HCT116 (cell line): Measurements from ENCODE around the gene C10orf90. TPM values are rescaled to one million over a fixed set of nuclear protein-coding genes. Genes with fewer than 3 reads are reported as not detected.

Experiments
- ATAC-seq: fragments of 200-7000 bp; cut with Tn5 transposase; 2 replicates; pipeline ENCODE4 v1.9.1; 2020; ENCODE audit warnings: mild to moderate bottlenecking, moderate library complexity
- BruUV-seq: library from RNA; stranded (reverse); fragments of 400-500 nt; replicated peaks from 2 replicates; lab custom pipeline; 2021; lab: Mats Ljungman, UMichigan
- CTCF ChIA-PET: fragments of 300-600 bp; sonication (Branson Sonifier 250); formaldehyde crosslinking; loops from one replicate; lab custom pipeline; 2021; ENCODE audit warnings: antibody characterized with exemption; lab: Charles Lee
- POLR2A ChIA-PET: fragments of 300-600, 350-600 bp; sonication (Branson Sonifier 250); formaldehyde crosslinking; loops from one replicate; lab custom pipeline; 2021; ENCODE audit warnings: antibody characterized with exemption; lab: Charles Lee
- RAD21 ChIA-PET, 2 experiments: fragments of 300-600 bp; sonication (Branson Sonifier 250); formaldehyde crosslinking; loops; one replicate each; lab custom pipeline; 2023; ENCODE audit warnings: low total read pairs in 2 of 2; ENCODE audit not compliant: uncharacterized antibody in 2 of 2, unreplicated experiment in 2 of 2, low non-redundant PET in 1 of 2; lab: Charles Lee
- DNase-seq: peaks from one replicate; pipeline ENCODE4 v3.0.0-alpha.2; 2010; ENCODE audit warnings: low read depth, low spot score
- H2AFZ ChIP-seq: fragments of 200-600 bp; shearing (Covaris generic), sonication (generic); 2 replicates; pipeline ENCODE4 v1.6.1; 2017; ENCODE audit warnings: low read depth, mixed run types, mixed read lengths, antibody characterized with exemption, low read length; ENCODE audit not compliant: poor library complexity, severe bottlenecking
- H3K27ac ChIP-seq: 2 replicates; pipeline ENCODE4 v1.5.1; 2012; ENCODE audit warnings: low read depth, low read length
- H3K27me3 ChIP-seq: fragments of 200-600 bp; sonication (generic); 2 replicates; pipeline ENCODE4 v1.6.1; 2016; ENCODE audit warnings: mixed run types, low read length, mixed read lengths; ENCODE audit not compliant: insufficient read depth
- H3K36me3 ChIP-seq, 2 experiments: fragments of 200-500 bp in 1 of 2; fragments of 200-600 bp in 1 of 2; sonication (Bioruptor generic) in 1 of 2; sonication (generic) in 1 of 2; 2 replicates each; pipeline versions ENCODE4 v1.5.1 to v1.6.1; 2014 to 2016; ENCODE audit warnings: low read length in 2 of 2, inconsistent platforms in 1 of 2, mixed read lengths in 1 of 2, mixed run types in 1 of 2; ENCODE audit not compliant: insufficient read depth in 2 of 2, control insufficient read depth in 1 of 2
- H3K4me1 ChIP-seq, 2 experiments: fragments of 200-600 bp in 1 of 2; sonication (generic) in 1 of 2; 2 replicates each; pipeline versions ENCODE4 v1.5.1 to v1.6.1; 2012 to 2017; ENCODE audit warnings: low read length in 2 of 2, inconsistent platforms in 1 of 2, mild to moderate bottlenecking in 1 of 2, mixed read lengths in 1 of 2, mixed run types in 1 of 2, moderate library complexity in 1 of 2; ENCODE audit not compliant: insufficient read depth in 2 of 2, control insufficient read depth in 1 of 2
- H3K4me2 ChIP-seq: fragments of 200-600 bp; sonication (generic); 2 replicates; pipeline ENCODE4 v1.6.1; 2017; ENCODE audit warnings: mixed run types, low read length, mixed read lengths
- H3K4me3 ChIP-seq, 2 experiments: fragments of 200-600 bp in 1 of 2; sonication (generic) in 1 of 2; replicated peaks in 1 of 2; 2 replicates each; pipeline ENCODE4 v1.5.1; 2011 to 2016; ENCODE audit warnings: low read length in 2 of 2, control low read depth in 1 of 2, low read depth in 1 of 2, mild to moderate bottlenecking in 1 of 2, mixed read lengths in 1 of 2, mixed run types in 1 of 2
- H3K79me2 ChIP-seq: fragments of 200-600 bp; sonication (generic); 2 replicates; pipeline ENCODE4 v1.6.1; 2017; ENCODE audit warnings: mild to moderate bottlenecking, mixed run types, low read length, moderate library complexity, mixed read lengths; ENCODE audit not compliant: insufficient read depth
- H3K9ac ChIP-seq: fragments of 200-600 bp; sonication (generic); 2 replicates; pipeline ENCODE4 v1.6.1; 2016; ENCODE audit warnings: low read length, mixed read lengths
- H3K9me2 ChIP-seq: fragments of 200-600 bp; sonication (generic), shearing (Covaris generic); 2 replicates; pipeline ENCODE4 v1.6.1; 2017; ENCODE audit warnings: mixed run types, mild to moderate bottlenecking, moderate library complexity; ENCODE audit not compliant: insufficient read depth
- H3K9me3 ChIP-seq, 2 experiments: fragments of 200-500 bp in 1 of 2; fragments of 200-600 bp in 1 of 2; sonication (Bioruptor generic) in 1 of 2; sonication (generic) in 1 of 2; 2 replicates each; pipeline ENCODE4 v1.6.1; 2014 to 2017; ENCODE audit warnings: low read length in 2 of 2, mixed read lengths in 2 of 2, inconsistent platforms in 1 of 2, low read depth in 1 of 2, mild to moderate bottlenecking in 1 of 2, mixed run types in 1 of 2, moderate library complexity in 1 of 2; ENCODE audit not compliant: control insufficient read depth in 1 of 2, insufficient read depth in 1 of 2
- H4K20me1 ChIP-seq: fragments of 200-600 bp; sonication (generic), shearing (Covaris generic); 2 replicates; pipeline ENCODE4 v1.6.1; 2017; ENCODE audit warnings: mixed run types, mild to moderate bottlenecking, moderate library complexity; ENCODE audit not compliant: insufficient read depth
- CBX3 ChIP-seq: IDR thresholded peaks from 2 replicates; pipeline ENCODE4 v1.6.1; 2012; ENCODE audit warnings: low read depth
- CEBPB ChIP-seq: IDR thresholded peaks from 2 replicates; pipeline ENCODE4 v1.6.1; 2012; ENCODE audit warnings: low read depth
- EGR1 ChIP-seq: IDR thresholded peaks from 2 replicates; pipeline ENCODE4 v1.6.1; 2012; ENCODE audit warnings: low read depth
- ELF1 ChIP-seq: IDR thresholded peaks from 2 replicates; pipeline ENCODE4 v1.6.1; 2012; ENCODE audit warnings: low read depth, borderline replicate concordance
- EZH2phosphoT487 ChIP-seq: fragments of 200-600 bp; IDR thresholded peaks from 2 replicates; pipeline ENCODE4 v1.6.1; 2018; ENCODE audit warnings: antibody characterized with exemption, borderline replicate concordance
- JUND ChIP-seq: IDR thresholded peaks from 2 replicates; pipeline ENCODE4 v1.6.1; 2012
- POLR2A ChIP-seq: IDR thresholded peaks from 2 replicates; pipeline ENCODE4 v1.7.0; 2011; ENCODE audit warnings: borderline replicate concordance; ENCODE audit not compliant: insufficient read depth, insufficient read length; ENCODE audit errors: extremely low read depth
- POLR2AphosphoS5 ChIP-seq: IDR thresholded peaks from 2 replicates; pipeline ENCODE4 v1.6.1; 2011; ENCODE audit warnings: mild to moderate bottlenecking, low read depth, low read length, moderate library complexity
- RAD21 ChIP-seq: IDR thresholded peaks from 2 replicates; pipeline ENCODE4 v1.6.1; 2012; ENCODE audit warnings: low read depth, mild to moderate bottlenecking
- SIN3A ChIP-seq: IDR thresholded peaks from 2 replicates; pipeline ENCODE4 v1.6.1; 2012; ENCODE audit warnings: low read depth
- SP1 ChIP-seq: IDR thresholded peaks from 2 replicates; pipeline ENCODE4 v1.6.1; 2012; ENCODE audit warnings: low read depth
- SRF ChIP-seq: IDR thresholded peaks from 2 replicates; pipeline ENCODE4 v1.6.1; 2012; ENCODE audit warnings: low read depth
- YY1 ChIP-seq: IDR thresholded peaks from 2 replicates; pipeline ENCODE4 v1.6.1; 2011; ENCODE audit warnings: low read length, low read depth, moderate library complexity, mild to moderate bottlenecking; ENCODE audit not compliant: insufficient replicate concordance; ENCODE audit errors: extremely low read depth
- ZFX ChIP-seq: fragments of 450-650 bp; IDR thresholded peaks from 2 replicates; pipeline ENCODE4 v1.6.1; 2017
- ZNF274 ChIP-seq: fragments of 200-500 bp; sonication (Bioruptor generic); IDR thresholded peaks from 2 replicates; pipeline ENCODE4 v1.6.1; 2014; ENCODE audit warnings: mild to moderate bottlenecking, low read depth, low read length, inconsistent platforms
- intact Hi-C: fragments of 100-400 bp; cut with micrococcal nuclease; formaldehyde crosslinking; loops from 2 replicates; pipeline ENCODE4 v1.10.0; 2022
- total RNA-seq: library from RNA; stranded (reverse); gene quantifications from one replicate; pipeline ENCODE4 v1.2.1, GENCODE V29; 2021; ENCODE audit not compliant: unreplicated experiment
- TF ChIP-seq, protein P1 (sequence below): IDR thresholded peaks from 2 replicates; pipeline ENCODE4 v1.6.1; 2011; ENCODE audit warnings: mild to moderate bottlenecking, low read length, moderate library complexity; ENCODE audit not compliant: insufficient replicate concordance; ENCODE audit errors: extremely low read depth
- TF ChIP-seq, protein P2 (sequence below): IDR thresholded peaks from 2 replicates; pipeline ENCODE4 v1.6.1; 2012
- TF ChIP-seq, protein P3 (sequence below), 3 experiments: fragments of 200-600 bp in 1 of 3; sonication (generic) in 1 of 3; IDR thresholded peaks in 2 of 3; conservative IDR thresholded peaks in 1 of 3; 2 replicates each; pipeline ENCODE4 v1.5.1; 2012 to 2017; ENCODE audit warnings: low read depth in 2 of 3, low read length in 2 of 3, antibody characterized with exemption in 1 of 3, borderline replicate concordance in 1 of 3, control low read depth in 1 of 3, mild to moderate bottlenecking in 1 of 3, mixed read lengths in 1 of 3, mixed run types in 1 of 3, moderate library complexity in 1 of 3; ENCODE audit not compliant: insufficient read depth in 1 of 3

Gene C10orf90
- total RNA-seq, 1 experiment from 2014 or later = not detected

DNA sequence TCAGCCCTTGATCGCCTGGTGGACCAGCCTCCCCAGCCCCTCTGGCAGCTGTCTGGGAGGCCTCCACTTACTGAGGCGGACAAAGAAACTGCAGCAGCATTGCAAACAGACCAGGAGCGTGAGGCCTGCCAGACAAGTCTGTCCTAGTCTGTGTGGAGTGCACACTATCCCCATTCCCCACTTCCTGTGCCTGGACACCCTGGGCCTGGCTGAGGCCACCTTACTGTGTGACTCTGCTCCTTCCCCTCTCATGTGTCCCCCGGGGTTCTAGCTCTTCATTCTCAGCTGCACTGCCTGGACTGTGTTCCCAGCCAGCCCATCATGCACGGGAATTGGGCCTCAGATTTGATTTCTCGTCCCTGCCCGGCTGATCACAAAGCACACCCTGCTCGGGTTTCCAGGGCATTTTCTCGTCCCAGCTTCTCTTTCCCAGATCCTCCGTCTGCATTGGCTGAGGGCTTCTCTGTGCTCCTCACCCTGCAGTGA is 16.7 kb upstream of the C10orf90 start:
- POLR2A ChIA-PET = no interaction called here
- no peak overlapping the region for H3K27ac ChIP-seq

More for the DNA sequence above, 16.7 kb upstream of the C10orf90 start:
- no peaks in the 10 kb centered on the region for H3K36me3 ChIP-seq
- DNase-seq = no peak
- H3K9me3 ChIP-seq = no peaks in the 10 kb centered on the region
- no peak for TF ChIP-seq YY1
- no peak for TF ChIP-seq ZFX
- no peak for TF ChIP-seq SIN3A
- no peak for TF ChIP-seq RAD21
- no peak for TF ChIP-seq POLR2AphosphoS5
- TF ChIP-seq, protein P1, sequence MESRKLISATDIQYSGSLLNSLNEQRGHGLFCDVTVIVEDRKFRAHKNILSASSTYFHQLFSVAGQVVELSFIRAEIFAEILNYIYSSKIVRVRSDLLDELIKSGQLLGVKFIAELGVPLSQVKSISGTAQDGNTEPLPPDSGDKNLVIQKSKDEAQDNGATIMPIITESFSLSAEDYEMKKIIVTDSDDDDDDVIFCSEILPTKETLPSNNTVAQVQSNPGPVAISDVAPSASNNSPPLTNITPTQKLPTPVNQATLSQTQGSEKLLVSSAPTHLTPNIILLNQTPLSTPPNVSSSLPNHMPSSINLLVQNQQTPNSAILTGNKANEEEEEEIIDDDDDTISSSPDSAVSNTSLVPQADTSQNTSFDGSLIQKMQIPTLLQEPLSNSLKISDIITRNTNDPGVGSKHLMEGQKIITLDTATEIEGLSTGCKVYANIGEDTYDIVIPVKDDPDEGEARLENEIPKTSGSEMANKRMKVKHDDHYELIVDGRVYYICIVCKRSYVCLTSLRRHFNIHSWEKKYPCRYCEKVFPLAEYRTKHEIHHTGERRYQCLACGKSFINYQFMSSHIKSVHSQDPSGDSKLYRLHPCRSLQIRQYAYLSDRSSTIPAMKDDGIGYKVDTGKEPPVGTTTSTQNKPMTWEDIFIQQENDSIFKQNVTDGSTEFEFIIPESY = no peak
- TF ChIP-seq CBX3 = no peak
- TF ChIP-seq ELF1 = no peak
- TF ChIP-seq SP1 = no peak
- TF ChIP-seq EGR1 = no peak
- TF ChIP-seq, protein P2, sequence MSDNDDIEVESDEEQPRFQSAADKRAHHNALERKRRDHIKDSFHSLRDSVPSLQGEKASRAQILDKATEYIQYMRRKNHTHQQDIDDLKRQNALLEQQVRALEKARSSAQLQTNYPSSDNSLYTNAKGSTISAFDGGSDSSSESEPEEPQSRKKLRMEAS = no peak
- TF ChIP-seq POLR2A = no peak
- TF ChIP-seq SRF = no peak
- TF ChIP-seq, protein P3, sequence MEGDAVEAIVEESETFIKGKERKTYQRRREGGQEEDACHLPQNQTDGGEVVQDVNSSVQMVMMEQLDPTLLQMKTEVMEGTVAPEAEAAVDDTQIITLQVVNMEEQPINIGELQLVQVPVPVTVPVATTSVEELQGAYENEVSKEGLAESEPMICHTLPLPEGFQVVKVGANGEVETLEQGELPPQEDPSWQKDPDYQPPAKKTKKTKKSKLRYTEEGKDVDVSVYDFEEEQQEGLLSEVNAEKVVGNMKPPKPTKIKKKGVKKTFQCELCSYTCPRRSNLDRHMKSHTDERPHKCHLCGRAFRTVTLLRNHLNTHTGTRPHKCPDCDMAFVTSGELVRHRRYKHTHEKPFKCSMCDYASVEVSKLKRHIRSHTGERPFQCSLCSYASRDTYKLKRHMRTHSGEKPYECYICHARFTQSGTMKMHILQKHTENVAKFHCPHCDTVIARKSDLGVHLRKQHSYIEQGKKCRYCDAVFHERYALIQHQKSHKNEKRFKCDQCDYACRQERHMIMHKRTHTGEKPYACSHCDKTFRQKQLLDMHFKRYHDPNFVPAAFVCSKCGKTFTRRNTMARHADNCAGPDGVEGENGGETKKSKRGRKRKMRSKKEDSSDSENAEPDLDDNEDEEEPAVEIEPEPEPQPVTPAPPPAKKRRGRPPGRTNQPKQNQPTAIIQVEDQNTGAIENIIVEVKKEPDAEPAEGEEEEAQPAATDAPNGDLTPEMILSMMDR (IDR thresholded peaks at IDR 0.05 in 2 of 3, conservative IDR thresholded peaks at IDR 0.05 in 1 of 3; ENCODE audit: borderline replicate concordance in 1 of 3, insufficient read depth in 1 of 3, low read depth in 2 of 3, low read length in 2 of 3) = no peak
- no peak for TF ChIP-seq EZH2phosphoT487
- TF ChIP-seq JUND = no peak
- no peak for TF ChIP-seq CEBPB
- TF ChIP-seq ZNF274 = no peak
- TF ChIP-seq, all 23 proteins: peak for 0
- no TSS peak for BruUV-seq
- ChIA-PET RAD21 (no interaction called here), CTCF (no interaction called here)
- Histone ChIP-seq H3K9me2 (no peaks in the 10 kb centered on the region), H2AFZ (no peak overlapping the region), H3K9ac (no peak overlapping the region), H3K4me1 (no peaks in the 10 kb centered on the region), H3K4me3 (no peak overlapping the region), H4K20me1 (no peaks in the 10 kb centered on the region), H3K4me2 (no peak overlapping the region), H3K79me2 (no peaks in the 10 kb centered on the region), H3K27me3 (peaks cover 22% of the 10 kb centered on the region; the same call in 1 of the 2 replicates)
- ATAC-seq = no peak
- intact Hi-C loops = no loop called here
